ENCODE data around the gene ANKRD12. TPM values are rescaled to one million over a fixed set of nuclear protein-coding genes. Genes with fewer than 3 reads are reported as not detected.

ANKRD12 gene
- total and polyA plus RNA-seq, 4 donors = 2.7 to 59.7 (median 17.3) TPM

- DNase-seq (ENCODE audit: low spot score) = no peak
- no peak overlapping the region for H3K27ac ChIP-seq (ENCODE audit: low read depth in 1 of 2, low read length in 2 of 2)
- TF ChIP-seq HNF4A (conservative IDR thresholded peaks at IDR 0.05) (no peak), ZBTB33 (IDR thresholded peaks at IDR 0.05) (no peak), MAX (IDR thresholded peaks at IDR 0.05) (no peak), RXRA (IDR thresholded peaks at IDR 0.05) (no peak), GABPA (IDR thresholded peaks at IDR 0.05 in 1 of 2, conservative IDR thresholded peaks at IDR 0.05 in 1 of 2) (no peak), SP1 (IDR thresholded peaks at IDR 0.05) (no peak), FOXA2 (IDR thresholded peaks at IDR 0.05) (no peak), FOXA1 (IDR thresholded peaks at IDR 0.05) (no peak), RAD21 (IDR thresholded peaks at IDR 0.05) (no peak), REST (IDR thresholded peaks at IDR 0.05) (no peak), EGR1 (IDR thresholded peaks at IDR 0.05; ENCODE audit: low read depth in 2 of 2) (no peak), TAF1 (conservative IDR thresholded peaks at IDR 0.05) (no peak), HNF4G (IDR thresholded peaks at IDR 0.05) (no peak)
- WGBS = 98% methylated on average over 4 of the region's 4 CpGs
- H3K9me3 ChIP-seq (ENCODE audit: control insufficient read depth in 4 of 4, low read length in 3 of 4) = no peaks in the 10 kb centered on the region
- H3K4me1 ChIP-seq (ENCODE audit: control insufficient read depth in 4 of 4, insufficient read depth in 4 of 4, low read length in 3 of 4) = peaks cover 0 to 44% (median 34%) of the 10 kb centered on the region in 4 donors
- H3K4me3 ChIP-seq (ENCODE audit: low read depth in 1 of 3, low read length in 3 of 3) = no peak overlapping the region
- H3K36me3 ChIP-seq (ENCODE audit: control insufficient read depth in 4 of 4, insufficient read depth in 3 of 4, low read depth in 1 of 4, low read length in 3 of 4) = peaks cover 1 to 39% (median 26%) of the 10 kb centered on the region in 4 donors
- no peak overlapping the region for H3K9ac ChIP-seq (ENCODE audit: low read depth in 1 of 2, low read length in 2 of 2)
- H3K27me3 ChIP-seq (ENCODE audit: control insufficient read depth in 4 of 4, insufficient read depth in 4 of 4, low read length in 3 of 4) = no peaks in the 10 kb centered on the region
Measured at GRCh38 chr18:9132628-9133027, 4.0 kb upstream of the ANKRD12 start.

- H3K4me3 ChIP-seq (ENCODE audit: low read depth in 1 of 3, low read length in 3 of 3) = no peak overlapping the region
- no peak overlapping the region for H3K9ac ChIP-seq (ENCODE audit: low read depth in 1 of 2, low read length in 2 of 2)
- H3K36me3 ChIP-seq (ENCODE audit: control insufficient read depth in 4 of 4, insufficient read depth in 3 of 4, low read depth in 1 of 4, low read length in 3 of 4) = peaks cover 0 to 33% (median 21%) of the 10 kb centered on the region in 4 donors
- H3K27me3 ChIP-seq (ENCODE audit: control insufficient read depth in 4 of 4, insufficient read depth in 4 of 4, low read length in 3 of 4) = no peaks in the 10 kb centered on the region
- H3K9me3 ChIP-seq (ENCODE audit: control insufficient read depth in 4 of 4, low read length in 3 of 4) = no peaks in the 10 kb centered on the region
- DNase-seq (ENCODE audit: low spot score) = no peak
- WGBS = 84% methylated on average over 2 of the region's 2 CpGs
- peak overlapping the region; percentile 35 to 47 for H3K27ac ChIP-seq (ENCODE audit: low read depth in 1 of 2, low read length in 2 of 2)
- peaks cover 0 to 44% (median 34%) of the 10 kb centered on the region in 4 donors for H3K4me1 ChIP-seq (ENCODE audit: control insufficient read depth in 4 of 4, insufficient read depth in 4 of 4, low read length in 3 of 4)
- no peak for TF ChIP-seq ZBTB33 (IDR thresholded peaks at IDR 0.05)
- no peak for TF ChIP-seq RAD21 (IDR thresholded peaks at IDR 0.05)
- TF ChIP-seq TAF1 (conservative IDR thresholded peaks at IDR 0.05) = no peak
- TF ChIP-seq MAX (IDR thresholded peaks at IDR 0.05) = no peak
- TF ChIP-seq FOXA1 (IDR thresholded peaks at IDR 0.05) = no peak
- no peak for TF ChIP-seq NR2F2 (IDR thresholded peaks at IDR 0.05)
- no peak for TF ChIP-seq HNF4G (IDR thresholded peaks at IDR 0.05)
- TF ChIP-seq ATF3 (IDR thresholded peaks at IDR 0.05) = no peak
- no peak for TF ChIP-seq GABPA (IDR thresholded peaks at IDR 0.05 in 1 of 2, conservative IDR thresholded peaks at IDR 0.05 in 1 of 2)
- no peak for TF ChIP-seq EGR1 (IDR thresholded peaks at IDR 0.05; ENCODE audit: low read depth in 2 of 2)
- TF ChIP-seq CTCF (IDR thresholded peaks at IDR 0.05; ENCODE audit: low read depth, low read length, missing input control) = no peak
- TF ChIP-seq SP1 (IDR thresholded peaks at IDR 0.05) = no peak
- no peak for TF ChIP-seq REST (IDR thresholded peaks at IDR 0.05)
- no peak for TF ChIP-seq FOXA2 (IDR thresholded peaks at IDR 0.05)
- no peak for TF ChIP-seq RXRA (IDR thresholded peaks at IDR 0.05)
- TF ChIP-seq HNF4A (conservative IDR thresholded peaks at IDR 0.05) = no peak
- TF ChIP-seq YY1 (IDR thresholded peaks at IDR 0.05) = no peak
Measured at GRCh38 chr18:9133225-9133624, 3.4 kb upstream of the ANKRD12 start.

All from liver (tissue), 9 donors.